Right lobe of liver (tissue), 4 donors: ENCODE measurements around the gene CPSF3.

Experiments used
- POLR2A ChIP-seq: fragments of 450-650 bp; IDR thresholded peaks from one replicate; pipeline ENCODE4 v1.6.1; 2017; ENCODE audit warnings: antibody characterized with exemption, mild to moderate bottlenecking
- TF ChIP-seq, protein P1 (sequence below), 4 donors: fragments of 200-600 bp in 3 of 4; fragments of 450-650 bp in 1 of 4; IDR thresholded peaks; one replicate each; pipeline versions ENCODE4 v1.5.1 to v1.8.0; 2016 to 2022; ENCODE audit warnings: antibody characterized with exemption in 4 of 4, mild to moderate bottlenecking in 2 of 4
- donor health status: DM: no; HTN: no; CAD: no.
- donor health status: DM: no; HTN: no; CAD: no.
- donor health status: DM: no; HTN: yes; CAD: no.

DNA sequence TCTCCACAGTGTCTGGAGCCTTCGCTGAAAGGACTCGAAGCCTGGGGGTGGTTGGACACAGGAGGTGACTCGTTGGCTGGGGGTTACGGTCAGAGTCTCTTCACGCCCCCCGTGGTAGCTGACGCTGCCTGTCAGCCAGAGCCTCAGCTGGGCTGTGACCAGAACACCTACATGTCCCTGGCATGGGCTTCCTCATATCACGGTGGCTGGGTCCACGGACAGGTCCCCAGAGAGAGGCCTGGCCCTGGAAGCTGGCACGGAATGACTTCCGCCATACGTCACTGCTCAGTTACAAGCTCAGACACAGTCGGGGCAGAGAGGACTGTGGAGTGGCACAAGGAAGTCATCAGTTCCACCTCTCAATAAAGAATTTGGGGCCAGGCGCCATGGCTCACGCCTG lies 28.6 kb upstream of the CPSF3 start:
- no peak for TF ChIP-seq POLR2A
- TF ChIP-seq, protein P1, sequence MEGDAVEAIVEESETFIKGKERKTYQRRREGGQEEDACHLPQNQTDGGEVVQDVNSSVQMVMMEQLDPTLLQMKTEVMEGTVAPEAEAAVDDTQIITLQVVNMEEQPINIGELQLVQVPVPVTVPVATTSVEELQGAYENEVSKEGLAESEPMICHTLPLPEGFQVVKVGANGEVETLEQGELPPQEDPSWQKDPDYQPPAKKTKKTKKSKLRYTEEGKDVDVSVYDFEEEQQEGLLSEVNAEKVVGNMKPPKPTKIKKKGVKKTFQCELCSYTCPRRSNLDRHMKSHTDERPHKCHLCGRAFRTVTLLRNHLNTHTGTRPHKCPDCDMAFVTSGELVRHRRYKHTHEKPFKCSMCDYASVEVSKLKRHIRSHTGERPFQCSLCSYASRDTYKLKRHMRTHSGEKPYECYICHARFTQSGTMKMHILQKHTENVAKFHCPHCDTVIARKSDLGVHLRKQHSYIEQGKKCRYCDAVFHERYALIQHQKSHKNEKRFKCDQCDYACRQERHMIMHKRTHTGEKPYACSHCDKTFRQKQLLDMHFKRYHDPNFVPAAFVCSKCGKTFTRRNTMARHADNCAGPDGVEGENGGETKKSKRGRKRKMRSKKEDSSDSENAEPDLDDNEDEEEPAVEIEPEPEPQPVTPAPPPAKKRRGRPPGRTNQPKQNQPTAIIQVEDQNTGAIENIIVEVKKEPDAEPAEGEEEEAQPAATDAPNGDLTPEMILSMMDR (IDR thresholded peaks at IDR 0.05), result no peak
